ENCODE data around the gene CDH23. TPM values are rescaled to one million over a fixed set of nuclear protein-coding genes. Genes with fewer than 3 reads are reported as not detected.

The CDH23 gene
- total and polyA plus RNA-seq, 2 donors (not counting 1 experiment from before 2014, with no cell fraction given): 0.37 to 0.89 TPM

DNA sequence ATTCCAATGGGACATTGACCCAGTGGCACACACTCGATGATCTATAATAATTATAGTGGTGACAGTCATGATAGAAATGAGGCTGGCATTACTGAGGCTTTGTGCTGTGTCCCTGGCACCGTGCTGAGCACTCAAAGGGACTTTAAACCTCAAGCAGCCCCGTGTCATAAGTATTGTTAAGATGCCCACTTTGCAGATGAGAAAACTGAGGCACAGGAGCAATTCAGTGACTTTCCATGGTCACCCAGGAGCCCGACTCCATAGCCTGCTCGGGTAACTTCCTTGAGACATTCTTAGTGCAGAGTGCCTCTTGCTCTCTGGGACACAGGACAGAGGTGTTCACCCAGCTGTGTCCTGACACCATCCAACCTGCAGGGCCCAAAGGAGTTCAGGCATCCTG lies 170.3 kb downstream of the CDH23 start:
- no peak for TF ChIP-seq EZH2 (IDR thresholded peaks at IDR 0.05; ENCODE audit: borderline replicate concordance, insufficient read depth, low read depth, low read length, poor library complexity, severe bottlenecking)
- TF ChIP-seq, protein P1, sequence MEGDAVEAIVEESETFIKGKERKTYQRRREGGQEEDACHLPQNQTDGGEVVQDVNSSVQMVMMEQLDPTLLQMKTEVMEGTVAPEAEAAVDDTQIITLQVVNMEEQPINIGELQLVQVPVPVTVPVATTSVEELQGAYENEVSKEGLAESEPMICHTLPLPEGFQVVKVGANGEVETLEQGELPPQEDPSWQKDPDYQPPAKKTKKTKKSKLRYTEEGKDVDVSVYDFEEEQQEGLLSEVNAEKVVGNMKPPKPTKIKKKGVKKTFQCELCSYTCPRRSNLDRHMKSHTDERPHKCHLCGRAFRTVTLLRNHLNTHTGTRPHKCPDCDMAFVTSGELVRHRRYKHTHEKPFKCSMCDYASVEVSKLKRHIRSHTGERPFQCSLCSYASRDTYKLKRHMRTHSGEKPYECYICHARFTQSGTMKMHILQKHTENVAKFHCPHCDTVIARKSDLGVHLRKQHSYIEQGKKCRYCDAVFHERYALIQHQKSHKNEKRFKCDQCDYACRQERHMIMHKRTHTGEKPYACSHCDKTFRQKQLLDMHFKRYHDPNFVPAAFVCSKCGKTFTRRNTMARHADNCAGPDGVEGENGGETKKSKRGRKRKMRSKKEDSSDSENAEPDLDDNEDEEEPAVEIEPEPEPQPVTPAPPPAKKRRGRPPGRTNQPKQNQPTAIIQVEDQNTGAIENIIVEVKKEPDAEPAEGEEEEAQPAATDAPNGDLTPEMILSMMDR (IDR thresholded peaks at IDR 0.05): no peak
- no peak for ATAC-seq (ENCODE audit: low read depth)

DNA sequence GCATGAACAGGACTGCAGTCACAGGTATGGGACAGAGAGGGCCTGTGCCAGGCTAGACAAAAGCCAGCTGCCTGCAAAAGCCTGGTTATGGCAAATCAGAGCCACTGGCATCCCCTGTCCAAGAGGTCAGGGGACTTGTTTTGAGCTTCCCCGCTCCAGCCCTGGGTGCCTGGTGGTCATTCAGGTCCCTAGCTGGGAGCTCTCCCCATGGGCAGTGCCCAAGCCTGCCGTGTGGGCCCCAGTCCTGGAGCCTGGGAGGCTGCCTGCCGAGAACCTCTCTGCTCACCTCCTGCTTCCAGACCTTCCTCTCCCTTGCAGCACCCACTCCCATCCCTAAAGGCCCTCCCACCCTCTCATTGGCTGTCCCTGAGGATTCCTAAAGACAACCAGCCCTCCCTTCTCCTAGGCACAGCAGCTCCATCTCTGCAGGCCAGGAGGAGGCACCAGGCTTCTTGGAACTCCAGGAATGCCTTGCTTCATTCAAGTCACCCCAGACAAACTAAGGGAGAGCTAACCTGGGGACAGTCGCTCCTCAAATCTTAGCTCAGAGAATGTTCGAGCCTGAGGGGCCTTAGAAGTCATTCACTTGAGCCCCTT lies 172.3 kb downstream of the CDH23 start:
- Histone ChIP-seq H3K9me3 (ENCODE audit: control extremely low read depth in 1 of 3, control insufficient read depth in 2 of 3, insufficient read depth in 1 of 3, low read length in 2 of 3) (no peaks in the 10 kb centered on the region), H3K4me1 (ENCODE audit: control insufficient read depth in 2 of 2, insufficient read depth in 2 of 2, low read length in 2 of 2) (no peaks in the 10 kb centered on the region), H2AFZ (ENCODE audit: insufficient read depth, low read depth, low read length, poor library complexity, severe bottlenecking) (no peak overlapping the region), H3K4me2 (replicated peaks; ENCODE audit: low read depth, low read length, poor library complexity, severe bottlenecking) (no peak overlapping the region), H3K79me2 (ENCODE audit: control insufficient read depth, insufficient read depth, low read length) (no peaks in the 10 kb centered on the region), H3K36me3 (replicated peaks in 1 of 2; ENCODE audit: control extremely low read depth in 1 of 2, control insufficient read depth in 1 of 2, extremely low read depth in 1 of 2, insufficient read depth in 2 of 2, low read length in 1 of 2) (no peaks in the 10 kb centered on the region), H3K4me3 (ENCODE audit: control extremely low read depth in 1 of 5, extremely low read depth in 1 of 5, insufficient read depth in 1 of 5, low read depth in 2 of 5, low read length in 4 of 5) (no peak overlapping the region), H4K20me1 (ENCODE audit: control insufficient read depth, insufficient read depth, low read length, poor library complexity, severe bottlenecking) (no peaks in the 10 kb centered on the region), H3K9ac (ENCODE audit: low read length) (no peak overlapping the region), H3K27me3 (replicated peaks in 1 of 4; ENCODE audit: control extremely low read depth in 1 of 4, control insufficient read depth in 3 of 4, insufficient read depth in 4 of 4, low read length in 3 of 4) (no peaks in the 10 kb centered on the region), H3K27ac (ENCODE audit: low read length in 2 of 2) (no peak overlapping the region)
- ATAC-seq (ENCODE audit: low read depth) (no peak), DNase-seq (no peak)
- Mint-ChIP-seq H3K27me3 (peaks cover 11% of the 10 kb centered on the region), H3K4me3 (no peak overlapping the region), H3K4me1 (no peaks in the 10 kb centered on the region), H3K27ac (no peak overlapping the region), H3K9me3 (ENCODE audit: insufficient read depth) (no peaks in the 10 kb centered on the region)
- WGBS (ENCODE audit: insufficient coverage): 82% methylated on average over 5 of the region's 5 CpGs
- ChIA-PET CTCF (interaction anchor here (0.7 to 8.7 kb wide), 21 partner anchors 8 to 327 kb away, joined by 3 to 186 read pairs (median 5); partner anchors contain the start of genes CDH23 and SLC29A3), POLR2A (no interaction called here)
- intact Hi-C loops (cut with micrococcal nuclease): no loop called here
- TF ChIP-seq, protein P1 (IDR thresholded peaks at IDR 0.05): no peak
- no peak for TF ChIP-seq EZH2 (IDR thresholded peaks at IDR 0.05; ENCODE audit: borderline replicate concordance, insufficient read depth, low read depth, low read length, poor library complexity, severe bottlenecking)

More for the DNA sequence above, 170.3 kb downstream of the CDH23 start:
- no peak for DNase-seq
- intact Hi-C loops (cut with micrococcal nuclease): no loop called here
- ChIA-PET POLR2A (no interaction called here), CTCF (interaction anchor here (0.5 to 8.7 kb wide), 7 partner anchors 141 to 251 kb away, joined by 3 to 186 read pairs (median 36); partner anchors contain the start of genes CDH23 and SLC29A3)
- no peaks in the 10 kb centered on the region for H3K36me3 ChIP-seq (replicated peaks in 1 of 2; ENCODE audit: control extremely low read depth in 1 of 2, control insufficient read depth in 1 of 2, extremely low read depth in 1 of 2, insufficient read depth in 2 of 2, low read length in 1 of 2)
- H2AFZ ChIP-seq (ENCODE audit: insufficient read depth, low read depth, low read length, poor library complexity, severe bottlenecking): no peak overlapping the region
- no peaks in the 10 kb centered on the region for H4K20me1 ChIP-seq (ENCODE audit: control insufficient read depth, insufficient read depth, low read length, poor library complexity, severe bottlenecking)
- H3K27me3 Mint-ChIP-seq: peaks cover 12% of the 10 kb centered on the region
- no peak overlapping the region for H3K4me3 Mint-ChIP-seq
- H3K4me2 ChIP-seq (replicated peaks; ENCODE audit: low read depth, low read length, poor library complexity, severe bottlenecking): no peak overlapping the region
- no peaks in the 10 kb centered on the region for H3K9me3 Mint-ChIP-seq (ENCODE audit: insufficient read depth)
- H3K9ac ChIP-seq (ENCODE audit: low read length): no peak overlapping the region
- peaks cover 0 to 4% (median 0%) of the 10 kb centered on the region in 4 experiments for H3K27me3 ChIP-seq (replicated peaks in 1 of 4; ENCODE audit: control extremely low read depth in 1 of 4, control insufficient read depth in 3 of 4, insufficient read depth in 4 of 4, low read length in 3 of 4)
- H3K4me1 Mint-ChIP-seq: no peaks in the 10 kb centered on the region
- H3K4me1 ChIP-seq (ENCODE audit: control insufficient read depth in 2 of 2, insufficient read depth in 2 of 2, low read length in 2 of 2): no peaks in the 10 kb centered on the region
- H3K79me2 ChIP-seq (ENCODE audit: control insufficient read depth, insufficient read depth, low read length): no peaks in the 10 kb centered on the region
- 85% methylated on average over 5 of the region's 5 CpGs for WGBS (ENCODE audit: insufficient coverage)
- no peak overlapping the region for H3K4me3 ChIP-seq (ENCODE audit: control extremely low read depth in 1 of 5, extremely low read depth in 1 of 5, insufficient read depth in 1 of 5, low read depth in 2 of 5, low read length in 4 of 5)
- H3K9me3 ChIP-seq (ENCODE audit: control extremely low read depth in 1 of 3, control insufficient read depth in 2 of 3, insufficient read depth in 1 of 3, low read length in 2 of 3): no peaks in the 10 kb centered on the region
- no peak overlapping the region for H3K27ac ChIP-seq (ENCODE audit: low read length in 2 of 2)
- no peak overlapping the region for H3K27ac Mint-ChIP-seq
